NCI-H146 treated with DMSO at 0.1 percent for 48 hours (cell line): ENCODE measurements around the gene ITGB2.

Source experiments
- DNase-seq: peaks from one replicate; lab custom pipeline; 2025; ENCODE audit not compliant: unreplicated experiment; lab: John Stamatoyannopoulos, UW

Gene ITGB2

DNA sequence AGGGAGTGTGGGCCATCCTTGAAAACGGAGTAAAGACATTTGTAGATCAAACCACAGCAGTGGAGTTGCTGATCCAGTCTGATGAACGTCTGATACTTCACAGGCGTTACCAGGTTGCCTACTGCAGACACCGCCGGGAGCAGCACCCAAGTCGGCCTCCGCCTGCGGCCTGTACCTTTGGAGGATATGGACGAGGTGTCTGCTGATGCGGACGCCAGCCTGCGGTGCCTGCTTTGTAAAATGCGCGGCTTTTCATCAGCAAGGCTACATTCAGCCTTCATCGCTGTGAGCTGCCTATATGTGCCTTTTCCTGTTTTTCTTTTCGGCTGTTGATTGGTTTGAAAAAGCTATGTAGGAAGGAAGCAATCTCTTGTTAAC, 35.1 kb upstream of the ITGB2 start:
- no peak for DNase-seq

DNA sequence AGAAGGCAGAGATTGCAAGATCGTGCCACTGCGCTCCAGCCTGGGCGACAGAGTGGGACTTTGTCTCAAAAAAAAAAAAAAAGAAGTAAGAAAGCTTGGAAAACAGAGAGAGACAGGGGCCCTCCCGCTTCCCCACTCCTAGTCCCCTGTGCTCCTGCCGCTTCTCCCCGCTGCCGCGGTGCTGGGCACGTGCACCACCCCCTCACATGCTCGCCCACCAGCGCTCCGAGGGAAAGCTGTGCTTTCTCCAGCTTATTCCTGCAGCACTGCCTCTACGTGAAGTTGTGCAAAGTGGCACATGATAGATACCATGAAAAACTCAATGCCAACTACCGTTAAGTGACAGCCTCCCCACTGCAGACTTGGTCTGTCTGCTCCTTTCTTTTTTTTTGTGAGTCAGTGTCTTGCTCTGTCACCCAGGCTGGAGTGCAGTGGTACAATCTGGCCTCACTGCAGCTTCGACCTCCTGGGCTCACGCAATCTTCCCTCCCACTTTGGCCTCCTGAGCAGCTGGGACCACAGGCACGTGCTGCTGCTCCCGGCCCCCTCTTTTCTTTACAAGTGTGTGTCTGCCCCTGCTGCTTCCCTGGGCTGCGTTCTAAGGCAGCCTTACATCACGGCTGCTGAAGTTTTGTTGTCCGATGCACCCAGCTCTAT, 34.6 kb upstream of the ITGB2 start:
- DNase-seq: no peak

DNA sequence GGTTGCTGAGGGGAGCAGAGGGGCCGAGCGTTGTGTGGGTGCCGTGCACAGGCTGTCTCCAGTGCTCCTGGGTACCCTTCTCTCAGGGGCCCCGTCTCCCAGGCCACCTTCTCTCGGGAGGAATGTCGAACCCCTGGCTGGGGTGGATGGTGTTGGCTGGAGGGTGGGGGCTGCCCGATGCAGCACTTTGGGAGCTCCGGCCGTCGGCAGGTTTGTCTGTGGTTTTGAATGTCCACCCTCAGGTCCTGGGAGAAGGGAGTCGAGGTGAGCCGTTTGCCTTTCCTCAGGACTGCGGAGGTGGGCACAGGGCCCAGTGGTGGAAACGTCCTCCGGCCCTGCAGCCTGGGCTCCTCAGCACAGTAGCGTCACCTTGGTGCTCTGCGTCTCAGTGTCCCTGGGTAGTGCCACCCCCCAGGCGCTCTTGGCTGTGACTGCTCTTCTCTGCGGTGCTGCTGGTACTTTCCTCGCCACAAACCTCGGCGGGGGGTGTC, 33.6 kb upstream of the ITGB2 start:
- DNase-seq: no peak

DNA sequence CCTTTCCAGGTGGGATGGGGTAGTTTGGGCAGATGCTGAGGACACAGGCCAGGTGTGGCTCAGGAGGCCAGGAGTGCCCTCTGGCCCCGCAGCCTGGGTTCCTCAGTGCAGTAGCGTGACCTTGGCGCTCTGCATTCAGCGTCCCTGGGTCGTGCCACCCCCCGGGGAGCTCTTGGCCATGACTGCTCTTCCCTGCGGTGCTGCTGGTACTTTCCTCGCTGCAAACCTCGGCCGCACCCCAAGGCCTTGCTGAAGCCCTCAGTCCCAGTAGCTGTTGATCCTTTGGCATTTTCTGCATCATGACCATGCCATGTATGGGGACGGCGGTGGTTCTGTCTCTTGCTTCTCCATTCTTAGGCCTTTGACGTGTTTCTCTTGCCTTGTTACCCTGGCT, 32.9 kb upstream of the ITGB2 start:
- DNase-seq: no peak

DNA sequence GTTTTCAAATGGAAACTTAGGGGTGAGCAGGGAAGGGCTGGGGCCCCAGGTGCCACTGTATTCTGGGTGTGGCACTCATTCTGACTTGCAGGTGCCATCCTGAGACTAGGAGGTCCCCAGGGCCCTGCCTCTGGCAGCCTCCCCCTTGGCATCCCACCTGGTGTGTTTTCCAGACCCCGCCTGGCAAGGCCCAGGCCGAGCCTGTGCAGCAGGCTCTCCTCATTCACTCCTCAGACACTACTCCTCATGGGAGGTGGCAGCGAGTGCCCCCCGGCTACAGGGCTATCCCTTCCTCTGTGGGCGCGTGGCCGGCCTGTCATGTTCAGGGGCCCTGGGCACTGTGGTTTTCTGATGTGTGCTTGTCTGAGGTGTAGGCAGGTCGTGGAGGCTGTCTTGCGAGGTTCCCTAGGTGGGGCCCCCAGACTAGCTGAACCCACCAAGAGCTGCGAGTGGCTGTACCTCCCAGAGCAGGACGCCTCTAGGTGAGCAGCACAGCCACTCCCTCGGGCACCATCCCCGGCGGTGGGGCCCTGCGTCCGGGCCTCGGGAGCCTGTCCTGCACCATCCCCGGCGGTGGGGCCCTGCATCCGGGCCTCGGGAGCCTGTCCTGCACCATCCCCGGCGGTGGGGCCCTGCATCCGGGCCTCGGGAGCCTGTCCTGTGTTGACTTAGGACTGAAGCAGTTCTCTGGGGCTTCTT, 32.4 kb upstream of the ITGB2 start:
- no peak for DNase-seq

DNA sequence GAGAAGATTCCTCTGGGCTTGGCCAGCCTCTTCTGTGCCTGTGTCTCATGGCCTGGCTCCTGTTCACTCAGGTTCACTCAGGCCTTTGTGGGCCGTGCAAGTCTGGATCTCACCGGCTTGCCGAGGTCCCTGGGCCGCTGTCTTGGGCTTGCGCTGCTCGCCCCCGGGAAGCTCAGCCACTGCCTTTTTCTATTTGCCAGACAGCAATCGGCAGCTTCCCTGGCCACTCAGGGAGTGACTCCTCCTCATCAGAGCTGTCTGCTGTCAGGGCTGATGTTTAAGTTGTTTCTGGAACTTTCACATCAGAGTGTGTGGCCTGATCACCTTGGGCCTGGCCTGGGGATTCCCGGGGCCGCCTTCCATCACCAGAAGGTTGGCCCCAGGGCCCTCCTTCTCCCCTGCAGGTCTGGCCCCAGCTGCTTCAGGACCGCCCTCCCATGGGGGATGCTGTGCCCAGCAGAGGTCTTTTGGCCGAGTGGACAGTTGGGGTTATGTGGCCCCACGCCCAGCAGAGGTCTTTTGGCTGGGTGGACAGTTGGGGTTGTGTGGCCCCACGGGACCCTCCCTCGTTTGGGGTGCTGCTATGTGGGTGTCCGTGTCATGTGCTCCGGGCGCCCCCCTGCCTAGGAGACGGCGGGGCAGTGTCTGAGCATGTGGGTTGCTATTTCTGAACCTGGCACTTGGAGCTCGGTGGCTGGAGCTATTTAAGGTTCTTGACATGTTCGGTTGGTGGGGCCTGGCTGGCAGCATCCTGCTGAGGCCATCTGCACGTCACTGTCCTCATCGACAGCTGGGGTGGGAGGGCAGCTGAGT, 31.6 kb upstream of the ITGB2 start:
- no peak for DNase-seq

DNA sequence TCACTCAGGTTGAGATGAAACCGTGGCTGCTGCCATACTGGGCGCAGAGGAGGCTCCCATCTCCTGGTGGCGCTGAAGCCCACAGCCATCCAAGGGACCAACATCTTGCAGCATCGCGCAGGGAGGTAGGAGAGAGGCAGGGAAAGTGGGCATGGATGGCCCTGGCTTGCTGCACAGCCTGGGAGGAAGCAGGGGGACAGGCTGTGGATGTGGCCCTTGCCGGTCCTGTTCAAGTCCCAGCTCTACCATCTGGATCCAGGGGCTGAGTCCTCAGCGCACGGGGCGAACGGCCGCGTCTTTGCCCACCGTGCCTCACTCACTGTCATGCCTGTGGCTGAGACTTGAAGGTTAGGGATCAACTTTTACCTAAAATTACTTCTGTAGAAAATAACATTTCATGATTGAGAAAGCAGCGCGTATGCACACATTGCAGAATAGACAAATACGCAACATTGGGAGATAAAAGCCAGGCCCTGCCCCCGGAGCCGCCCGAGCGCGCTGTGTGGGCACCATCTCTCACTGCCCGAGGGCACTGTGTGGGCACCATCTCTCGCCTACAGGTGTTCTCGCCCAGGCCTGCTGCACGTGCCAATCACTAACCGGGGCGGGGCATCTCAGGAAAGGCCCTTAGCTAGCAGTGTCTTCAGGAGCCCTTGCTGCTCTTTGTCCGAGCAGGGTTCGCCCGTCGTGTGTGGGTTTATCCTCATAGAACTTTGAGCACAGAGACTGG, 30.7 kb upstream of the ITGB2 start:
- no peak for DNase-seq

DNA sequence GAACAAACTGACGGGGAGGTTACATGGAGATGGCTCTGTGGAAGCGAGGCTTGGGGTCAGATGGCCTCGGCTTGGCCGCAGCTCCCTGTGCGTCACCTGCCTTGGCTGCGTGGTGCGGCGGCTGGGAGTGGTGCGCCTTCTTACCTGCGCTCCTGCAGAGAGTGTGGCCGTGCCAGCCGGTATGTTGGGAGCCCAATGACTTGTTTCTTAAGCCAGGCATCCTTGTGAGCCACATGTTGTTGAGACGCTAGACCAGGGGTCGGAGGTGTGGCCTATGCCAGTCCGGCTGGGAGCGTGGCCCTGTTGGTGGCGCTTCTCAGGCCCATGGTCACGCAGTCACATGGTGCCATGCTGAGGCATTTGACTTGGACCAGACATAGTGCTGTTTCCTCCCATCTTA, 29.7 kb upstream of the ITGB2 start:
- no peak for DNase-seq

DNA sequence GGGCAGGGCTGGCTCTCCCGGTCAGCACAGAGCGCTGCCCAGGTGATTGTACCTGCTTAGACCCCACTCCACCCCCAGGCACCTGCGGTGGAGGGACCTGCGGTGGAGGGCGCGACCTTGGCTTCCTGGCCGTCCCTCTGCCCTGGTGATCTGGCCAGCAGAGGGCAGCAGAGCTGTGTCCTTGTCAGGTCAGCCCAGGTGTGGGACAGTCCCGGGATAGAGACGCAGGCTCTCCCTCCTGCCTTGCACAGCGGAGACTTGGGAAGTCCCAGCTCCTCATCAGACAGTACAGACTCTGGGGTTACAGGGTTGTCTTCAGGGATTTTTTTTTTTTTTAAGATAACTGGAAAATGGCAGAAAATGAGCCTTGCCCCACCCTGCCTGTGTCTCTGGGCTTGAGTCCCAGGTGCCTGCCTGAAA, 29.1 kb upstream of the ITGB2 start:
- no peak for DNase-seq

DNA sequence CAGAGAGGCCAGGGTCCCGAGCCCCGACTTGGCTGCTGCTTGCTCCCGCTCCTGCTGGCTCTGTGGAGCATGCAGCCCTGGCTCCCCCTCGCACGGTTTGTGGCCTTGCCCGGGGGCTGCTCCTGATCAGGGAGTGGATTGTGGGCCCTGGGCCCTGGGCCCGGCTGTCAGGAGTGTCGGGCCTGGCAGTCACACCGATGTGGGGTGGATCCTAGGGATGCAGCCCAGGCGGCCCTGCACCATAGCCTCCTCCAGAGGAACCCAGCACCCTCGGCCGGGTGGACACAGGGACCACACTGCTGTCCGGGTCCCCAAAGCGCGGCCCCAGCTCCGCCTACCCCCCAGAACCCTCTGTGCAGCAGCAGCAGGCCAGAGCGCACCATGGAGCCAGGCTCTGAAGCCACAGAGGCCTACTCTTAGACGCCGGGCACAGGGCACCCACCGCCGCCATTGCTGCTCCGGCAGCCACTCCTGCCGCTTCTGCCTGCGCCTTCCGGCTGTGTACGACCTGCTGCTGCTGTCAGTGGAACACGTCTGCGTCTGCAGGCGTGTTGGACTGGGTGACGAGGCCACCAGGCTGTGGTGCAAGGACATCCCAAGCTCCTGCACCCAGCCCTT, 28.6 kb upstream of the ITGB2 start:
- no peak for DNase-seq

DNA sequence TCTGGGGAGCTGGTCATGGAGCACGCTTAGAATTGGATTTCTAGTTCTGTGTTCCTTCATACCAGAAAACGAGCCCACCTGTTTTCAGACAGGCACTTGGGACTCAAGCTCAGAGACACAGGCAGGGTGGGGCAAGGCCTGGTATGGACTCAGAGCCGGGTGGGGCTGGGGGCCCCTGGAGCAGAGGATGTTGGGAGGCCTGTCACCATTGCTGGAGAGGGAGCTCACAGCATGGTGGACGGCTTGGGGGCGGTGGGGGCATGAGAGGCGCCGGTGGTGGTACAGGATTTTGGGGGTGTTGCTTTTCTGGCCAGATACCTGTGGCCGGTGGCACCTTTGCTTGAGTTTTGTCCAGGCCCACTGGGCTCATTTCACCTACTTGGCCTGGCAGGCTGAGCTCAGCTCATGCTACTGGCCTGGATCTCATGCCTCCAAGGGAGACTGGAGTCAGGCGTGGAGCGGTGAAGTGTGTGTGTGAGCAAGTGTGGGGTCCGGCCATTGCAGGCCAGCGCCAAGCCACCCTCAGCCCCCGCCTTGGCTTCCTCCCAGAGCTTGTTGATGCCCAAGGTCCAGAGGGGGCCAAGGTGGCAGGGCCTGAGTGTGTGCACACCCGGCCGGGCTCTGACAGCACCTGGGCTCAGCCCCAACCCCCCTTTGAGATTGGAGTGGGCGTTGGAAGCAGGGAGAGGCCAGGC, 27.9 kb upstream of the ITGB2 start:
- no peak for DNase-seq

DNA sequence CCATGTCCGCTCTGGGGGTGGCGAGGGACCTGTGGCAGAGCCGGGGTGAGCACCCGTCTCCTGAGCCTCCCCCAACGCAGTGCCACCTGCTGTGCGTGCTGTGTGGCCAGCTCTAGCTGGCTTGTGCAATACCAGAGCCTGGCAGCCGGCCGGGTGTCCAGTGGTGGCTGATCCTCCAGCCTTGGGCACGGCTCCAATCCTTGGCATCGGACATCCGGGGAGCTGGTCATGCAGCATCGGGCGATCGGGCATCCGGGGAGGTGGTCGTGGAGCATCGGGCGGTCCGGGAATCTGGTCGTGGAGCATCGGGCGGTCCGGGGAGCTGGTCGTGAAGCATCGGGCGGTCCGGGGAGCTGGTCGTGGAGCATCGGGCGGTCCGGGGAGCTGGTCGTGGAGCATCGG, 27.2 kb upstream of the ITGB2 start:
- no peak for DNase-seq

DNA sequence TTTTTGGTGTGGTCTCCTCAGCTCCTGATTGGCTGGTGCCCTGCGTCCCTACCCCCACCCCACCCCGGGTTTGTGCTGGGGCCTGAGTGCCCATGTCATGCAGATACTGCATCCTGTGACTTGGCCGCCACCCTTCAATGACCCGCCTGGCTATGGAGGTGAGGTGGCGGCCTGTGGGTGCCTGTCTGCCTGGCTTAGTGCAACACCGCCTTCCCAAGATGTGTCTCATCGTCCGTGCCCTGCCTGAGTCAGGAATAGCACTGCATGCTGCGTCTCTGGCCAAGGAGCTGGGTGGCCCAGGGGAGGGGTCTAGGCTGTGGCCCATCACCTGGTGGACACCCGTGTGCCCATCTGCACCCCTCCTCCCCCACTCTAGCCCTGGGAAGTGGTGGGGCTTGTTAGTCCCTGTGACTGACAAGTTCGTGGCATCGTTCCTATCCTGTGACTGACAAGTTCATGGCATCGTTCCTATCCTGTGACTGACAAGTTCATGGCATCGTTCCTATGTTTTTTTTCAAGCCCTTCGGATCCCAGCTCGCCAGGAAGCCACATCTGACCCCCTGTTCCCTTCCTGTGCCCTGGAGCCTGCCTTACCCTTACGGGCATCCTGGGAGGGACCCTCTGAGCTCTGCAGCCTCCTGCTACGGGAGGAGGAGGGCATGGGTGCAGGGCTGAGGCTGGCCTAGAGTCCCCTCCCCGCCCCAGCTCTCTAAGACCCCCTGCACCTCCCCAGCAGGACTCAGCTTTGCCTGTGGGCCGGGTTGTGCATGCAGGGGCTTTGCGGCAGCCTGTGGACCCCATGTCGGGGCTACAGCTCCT, 26.6 kb upstream of the ITGB2 start:
- DNase-seq: no peak

DNA sequence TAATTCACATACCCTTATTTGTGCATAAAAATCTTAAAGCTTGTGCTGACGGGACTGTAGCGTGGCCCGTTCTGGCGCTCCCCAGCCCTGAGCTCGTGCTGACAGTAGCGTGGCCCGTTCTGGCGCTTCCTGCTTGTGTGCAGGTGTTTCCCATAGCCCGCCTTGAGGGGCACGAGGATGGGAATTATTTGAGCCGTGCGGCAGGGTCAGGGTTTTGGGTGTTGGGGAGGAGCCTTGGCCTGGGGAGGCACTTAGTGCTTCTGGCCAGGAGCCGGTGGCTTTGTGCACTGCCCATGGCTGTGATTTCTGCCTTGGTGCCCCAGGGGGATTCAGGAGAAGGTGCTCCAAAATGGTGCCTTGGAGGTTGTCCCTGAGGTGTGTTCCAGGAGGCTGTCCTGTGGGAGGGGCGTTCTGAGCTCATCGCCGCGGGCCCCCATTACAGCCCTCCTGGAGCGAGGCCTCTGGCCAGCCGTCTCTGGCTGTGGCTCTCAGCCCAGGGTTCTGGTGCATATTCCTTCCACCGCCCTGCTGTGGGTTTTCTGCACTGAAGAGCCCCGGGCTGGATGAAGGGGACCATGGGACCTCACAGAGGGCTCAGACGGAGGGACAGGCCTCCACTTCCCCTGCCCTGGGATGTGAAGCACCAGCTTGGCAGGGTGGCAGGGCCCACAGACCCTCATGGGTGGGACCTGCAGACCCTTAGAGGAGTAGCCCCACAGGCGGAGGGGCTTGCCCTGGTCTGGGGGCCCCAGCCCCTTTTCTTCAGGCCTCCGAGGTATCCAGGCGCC, 25.7 kb upstream of the ITGB2 start:
- DNase-seq: no peak

DNA sequence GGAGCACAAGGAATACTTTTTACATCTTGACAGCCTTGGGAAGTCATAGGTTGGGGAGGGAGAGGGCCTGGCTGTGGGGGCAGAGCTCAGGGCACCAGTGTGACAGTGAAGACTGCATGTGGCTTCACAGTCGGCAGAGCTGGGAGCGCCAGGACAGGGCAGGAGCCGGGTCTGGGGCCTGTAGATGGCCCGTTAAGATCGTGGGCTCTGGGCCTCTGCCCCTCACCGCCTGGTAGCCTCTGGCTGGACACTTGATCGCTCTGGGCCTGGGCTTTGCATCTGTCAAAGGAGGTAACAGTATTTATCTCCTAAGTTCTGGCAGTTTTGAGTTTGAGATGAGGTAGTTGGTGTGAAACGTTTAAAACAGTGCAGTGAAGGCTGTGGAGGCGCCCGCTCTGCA, 23.9 kb upstream of the ITGB2 start:
- DNase-seq: no peak

DNA sequence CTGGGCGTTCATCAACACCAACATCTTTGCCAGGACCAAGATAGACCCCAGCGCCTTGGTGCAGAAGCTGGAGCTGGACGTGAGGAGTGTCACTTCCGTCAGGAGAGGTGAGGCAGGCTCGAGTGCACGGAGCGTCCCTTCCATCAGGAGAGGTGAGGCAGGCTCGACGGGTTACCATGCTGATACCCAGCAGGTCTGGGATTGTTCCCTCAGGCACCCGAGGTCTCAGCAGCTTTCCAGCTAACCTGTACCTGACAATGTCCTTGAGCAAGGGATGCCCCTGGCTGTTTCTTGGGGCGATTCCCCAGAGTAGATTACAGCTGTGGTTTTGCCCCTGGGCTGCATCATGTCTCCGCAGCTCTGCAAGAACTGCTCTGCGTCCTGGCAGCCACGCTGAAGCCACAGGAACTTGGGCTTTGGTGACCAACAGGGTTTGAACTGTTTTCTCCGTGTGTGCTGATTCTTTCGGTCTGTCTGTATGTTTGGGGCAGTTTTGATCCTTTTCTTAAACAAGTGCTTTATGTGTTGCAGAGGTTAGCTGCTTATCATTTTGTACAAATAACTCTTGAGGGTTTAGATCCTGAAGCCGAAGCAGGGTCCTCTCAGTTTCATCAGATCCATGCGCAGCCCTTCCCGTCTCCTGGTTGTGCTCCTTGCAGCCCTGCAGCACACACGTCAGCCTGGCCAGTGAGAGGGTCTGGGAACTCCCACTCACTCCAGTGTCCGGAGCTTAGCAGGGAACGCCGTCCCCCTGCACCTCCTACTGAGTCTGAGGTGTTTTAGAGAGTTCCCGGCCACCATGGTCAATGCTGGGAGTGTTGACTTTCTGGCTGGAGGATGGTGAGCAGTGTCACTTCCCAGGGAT, 23.2 kb upstream of the ITGB2 start:
- no peak for DNase-seq

DNA sequence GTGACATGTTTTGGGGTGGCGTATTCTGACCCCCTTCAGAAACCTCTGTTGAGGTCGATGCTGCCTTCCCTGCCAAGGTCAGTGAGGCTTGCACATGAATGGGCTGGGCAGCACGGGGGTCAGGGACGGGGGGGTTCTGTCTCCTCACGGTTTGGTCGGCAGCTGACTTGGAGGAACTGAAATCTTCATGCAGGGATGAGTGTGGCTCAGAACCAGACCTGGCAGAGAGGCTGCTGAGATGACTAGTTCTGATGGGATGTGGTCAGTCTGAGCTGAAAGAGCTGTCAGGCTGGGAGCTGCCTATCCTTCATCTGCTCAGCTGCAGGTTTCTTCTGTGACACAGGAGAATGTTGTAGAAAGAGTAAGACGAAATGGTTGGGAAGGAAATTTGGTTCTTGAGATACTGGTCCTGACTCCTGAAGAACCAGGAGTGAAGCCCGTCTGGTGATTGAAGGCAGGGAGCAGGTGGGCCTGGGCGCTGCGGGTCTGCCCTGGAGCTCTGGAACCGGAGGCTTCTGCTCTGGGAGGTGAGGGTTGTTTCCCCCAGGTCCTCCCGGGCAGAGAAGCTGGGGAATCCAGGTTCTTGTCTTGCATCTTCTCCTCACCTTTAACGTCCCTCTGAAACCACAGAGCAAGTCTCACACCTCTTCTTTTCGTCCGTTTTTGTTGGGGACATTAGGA, 22.4 kb upstream of the ITGB2 start:
- no peak for DNase-seq
